Erythroblast (primary cell): Measurements from ENCODE around the gene SWI5.

ENCODE experiments used
- GATA1 ChIP-seq: IDR thresholded peaks from 2 replicates; pipeline ENCODE4 v1.6.1; 2011; ENCODE audit warnings: low read depth, mild to moderate bottlenecking, control low read depth, low read length, moderate library complexity
- POLR2A ChIP-seq: IDR thresholded peaks from 2 replicates; pipeline ENCODE4 v1.6.1; 2011; ENCODE audit warnings: mild to moderate bottlenecking, low read length

DNA sequence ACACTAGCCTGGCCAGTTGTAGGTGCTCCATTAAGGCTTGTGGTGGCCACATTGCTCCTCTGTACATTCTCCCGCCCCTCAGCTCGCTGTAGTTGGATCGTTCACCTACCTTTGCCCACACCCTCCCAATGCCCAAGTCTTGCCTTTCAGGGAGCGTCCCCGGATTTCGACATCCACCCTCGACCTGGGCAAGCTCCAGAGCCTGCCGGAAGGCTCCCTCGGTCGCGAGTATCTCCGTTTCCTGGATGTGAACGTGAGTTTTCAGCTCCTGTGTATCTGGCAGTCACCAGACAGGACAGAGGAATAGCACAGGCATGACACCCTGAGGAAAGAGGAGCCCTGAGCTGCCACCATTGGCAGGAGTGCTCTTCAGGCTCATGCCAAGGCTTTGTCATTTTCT, 49.6 kb downstream of the SWI5 start:
- TF ChIP-seq POLR2A = no peak
- TF ChIP-seq GATA1 = no peak
